Stomach (tissue), 4 donors: Measurements from ENCODE around the gene COG8.

ENCODE experiments used
- EP300 ChIP-seq: sonication (generic); formaldehyde crosslinking; IDR thresholded peaks from one replicate; pipeline ENCODE4 v1.6.1; 2017; ENCODE audit warnings: antibody characterized with exemption
- POLR2A ChIP-seq, 4 donors: fragments of 450-650 bp; IDR thresholded peaks; one replicate each; pipeline ENCODE4 v1.6.1; 2016; ENCODE audit warnings: antibody characterized with exemption in 4 of 4, control low read depth in 2 of 4, mild to moderate bottlenecking in 1 of 4, moderate library complexity in 1 of 4
- POLR2AphosphoS5 ChIP-seq, 3 donors: sonication (generic); formaldehyde crosslinking; IDR thresholded peaks; one replicate each; pipeline ENCODE4 v1.6.1; 2016; ENCODE audit warnings: antibody characterized with exemption in 3 of 3
- TF ChIP-seq, protein P1 (sequence below), 7 experiments: fragments of 450-650 bp in 4 of 7; fragments of 200-600 bp in 3 of 7; sonication (generic) in 3 of 7; IDR thresholded peaks; one replicate each; pipeline ENCODE4 v1.5.1; 2016 to 2019; ENCODE audit warnings: antibody characterized with exemption in 7 of 7, control low read depth in 2 of 7, mild to moderate bottlenecking in 1 of 7

DNA sequence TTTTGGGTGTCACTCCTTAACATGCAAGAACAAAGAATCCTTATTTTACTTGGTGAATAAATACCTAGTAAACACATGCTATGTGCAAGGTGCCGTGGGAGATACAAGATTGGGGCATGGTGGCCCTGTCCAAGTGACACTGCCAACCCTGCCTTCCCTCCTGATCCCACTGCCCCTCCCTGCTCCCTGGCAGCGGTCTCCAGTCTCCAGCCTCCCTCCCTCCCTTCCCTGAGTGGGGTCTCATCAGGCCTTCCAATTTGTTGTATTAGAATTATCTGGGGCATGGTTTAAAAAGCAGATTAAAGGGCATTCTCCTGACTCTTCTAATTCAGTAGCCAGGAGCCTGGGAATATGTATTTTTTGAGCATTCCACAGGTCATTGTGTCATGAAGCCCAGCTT lies 24.7 kb upstream of the COG8 start:
- TF ChIP-seq, protein P1, sequence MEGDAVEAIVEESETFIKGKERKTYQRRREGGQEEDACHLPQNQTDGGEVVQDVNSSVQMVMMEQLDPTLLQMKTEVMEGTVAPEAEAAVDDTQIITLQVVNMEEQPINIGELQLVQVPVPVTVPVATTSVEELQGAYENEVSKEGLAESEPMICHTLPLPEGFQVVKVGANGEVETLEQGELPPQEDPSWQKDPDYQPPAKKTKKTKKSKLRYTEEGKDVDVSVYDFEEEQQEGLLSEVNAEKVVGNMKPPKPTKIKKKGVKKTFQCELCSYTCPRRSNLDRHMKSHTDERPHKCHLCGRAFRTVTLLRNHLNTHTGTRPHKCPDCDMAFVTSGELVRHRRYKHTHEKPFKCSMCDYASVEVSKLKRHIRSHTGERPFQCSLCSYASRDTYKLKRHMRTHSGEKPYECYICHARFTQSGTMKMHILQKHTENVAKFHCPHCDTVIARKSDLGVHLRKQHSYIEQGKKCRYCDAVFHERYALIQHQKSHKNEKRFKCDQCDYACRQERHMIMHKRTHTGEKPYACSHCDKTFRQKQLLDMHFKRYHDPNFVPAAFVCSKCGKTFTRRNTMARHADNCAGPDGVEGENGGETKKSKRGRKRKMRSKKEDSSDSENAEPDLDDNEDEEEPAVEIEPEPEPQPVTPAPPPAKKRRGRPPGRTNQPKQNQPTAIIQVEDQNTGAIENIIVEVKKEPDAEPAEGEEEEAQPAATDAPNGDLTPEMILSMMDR (IDR thresholded peaks at IDR 0.05): no peak
- TF ChIP-seq POLR2AphosphoS5 (IDR thresholded peaks at IDR 0.05): no peak
- no peak for TF ChIP-seq POLR2A (IDR thresholded peaks at IDR 0.05)
- TF ChIP-seq EP300: no peak
